Left kidney (tissue), 2 donors: ENCODE data around the gene PARN. TPM values are rescaled to one million over a fixed set of nuclear protein-coding genes. Genes with fewer than 3 reads are reported as not detected.
"Not testable (repeated sequence)": the region's sequence is repeated elsewhere in the genome, so short reads cannot be mapped to it uniquely, and the experiment has no call there.

Source experiments
- DNase-seq: peaks from one replicate; pipeline ENCODE4 v3.0.0-alpha.2; 2013
- polyA plus RNA-seq: library from polyadenylated mRNA; unstranded; fragments of 120-200 nt; gene quantifications from one replicate; pipeline ENCODE4 v1.2.1, GENCODE V29; 2013; ENCODE audit not compliant: insufficient read length

The PARN gene
- polyA plus RNA-seq, 1 donor = 43.5 TPM

GRCh38 chr16:14400285-14400977 lies 229.6 kb downstream of the PARN start:
- no peak for DNase-seq

- DNase-seq = no peak
These were observed 230.4 kb downstream of the PARN start for GRCh38 chr16:14399378-14400284.

- DNase-seq = no peak
These were observed 231.9 kb downstream of the PARN start for GRCh38 chr16:14398014-14398717.

GRCh38 chr16:14395710-14396304 lies 234.3 kb downstream of the PARN start:
- not testable (repeated sequence) for DNase-seq

GRCh38 chr16:14394834-14395233 lies 235.2 kb downstream of the PARN start:
- DNase-seq = no peak

GRCh38 chr16:14392960-14393359 lies 237.1 kb downstream of the PARN start:
- DNase-seq = no peak

GRCh38 chr16:14389359-14389758 lies 240.7 kb downstream of the PARN start:
- no peak for DNase-seq

GRCh38 chr16:14388243-14388642 lies 241.8 kb downstream of the PARN start:
- DNase-seq = no peak

GRCh38 chr16:14386115-14386514 lies 243.9 kb downstream of the PARN start:
- DNase-seq = no peak

Other genes starting within 250 kb of the PARN start
- gene BFAR, start 2.7 kb upstream of the PARN start, polyA plus RNA-seq = 65.6 TPM
- 0.88 TPM for gene PLA2G10, start 64.0 kb upstream of the PARN start, polyA plus RNA-seq
- 24.9 TPM for gene NPIPA3, start 73.2 kb upstream of the PARN start, polyA plus RNA-seq
- not detected for gene NPIPA2, start 112.3 kb upstream of the PARN start, polyA plus RNA-seq
- 85.7 TPM for gene NOMO1, start 203.5 kb upstream of the PARN start, polyA plus RNA-seq